Endothelial cell of umbilical vein (primary cell): ENCODE measurements around the gene CAMK2G.

ENCODE experiments used
- CTCF ChIP-seq, 2 donors: IDR thresholded peaks; 1 replicate in 1 of 2; 2 replicates in 1 of 2; pipeline ENCODE4 v1.5.1; 2011; ENCODE audit warnings: low read length in 2 of 2, mild to moderate bottlenecking in 2 of 2, moderate library complexity in 2 of 2, control low read depth in 1 of 2, inconsistent platforms in 1 of 2, low read depth in 1 of 2; ENCODE audit not compliant: insufficient read depth in 1 of 2; ENCODE audit errors: extremely low read depth in 1 of 2
- EZH2 ChIP-seq: IDR thresholded peaks from 2 replicates; pipeline ENCODE4 v1.6.1; 2012; ENCODE audit warnings: borderline replicate concordance, low read depth, mild to moderate bottlenecking, moderate library complexity, low read length, inconsistent platforms; ENCODE audit not compliant: severe bottlenecking
- JUN ChIP-seq: IDR thresholded peaks from 2 replicates; pipeline ENCODE4 v1.6.1; 2011; ENCODE audit warnings: borderline replicate concordance, low read depth; ENCODE audit not compliant: insufficient read length, insufficient read depth
- MYC ChIP-seq: IDR thresholded peaks from one replicate; pipeline ENCODE4 v1.6.1; 2011; ENCODE audit warnings: mild to moderate bottlenecking, low read depth, low read length
- POLR2A ChIP-seq: IDR thresholded peaks from 2 replicates; pipeline ENCODE4 v1.6.1; 2012; ENCODE audit warnings: low read depth, mild to moderate bottlenecking, control low read depth, low read length
- POLR2AphosphoS5 ChIP-seq: IDR thresholded peaks from 2 replicates; pipeline ENCODE4 v1.6.1; 2012; ENCODE audit warnings: low read depth, mild to moderate bottlenecking, control low read depth, low read length, moderate library complexity; ENCODE audit not compliant: insufficient read depth
- TF ChIP-seq, protein P1 (sequence below): IDR thresholded peaks from 2 replicates; pipeline ENCODE4 v1.6.1; 2011; ENCODE audit not compliant: insufficient read depth, insufficient read length

- TF ChIP-seq EZH2 (no peak), CTCF (IDR thresholded peaks at IDR 0.05; ENCODE audit: extremely low read depth in 1 of 2, insufficient read depth in 1 of 2, low read depth in 1 of 2, low read length in 2 of 2) (no peak), POLR2A (no peak), POLR2AphosphoS5 (no peak), JUN (no peak), MYC (no peak)
- TF ChIP-seq, protein P1, sequence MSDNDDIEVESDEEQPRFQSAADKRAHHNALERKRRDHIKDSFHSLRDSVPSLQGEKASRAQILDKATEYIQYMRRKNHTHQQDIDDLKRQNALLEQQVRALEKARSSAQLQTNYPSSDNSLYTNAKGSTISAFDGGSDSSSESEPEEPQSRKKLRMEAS = no peak
Observed at GRCh38 chr10:73888514-73888913, 14.2 kb upstream of the CAMK2G start.
